ENCODE results near the gene POLR2M.

- TF ChIP-seq CTCF (IDR thresholded peaks at IDR 0.05 in 4 of 5, conservative IDR thresholded peaks at IDR 0.05 in 1 of 5), result no peak
- no peak for TF ChIP-seq POLR2A (IDR thresholded peaks at IDR 0.05)
These were observed 24.4 kb downstream of the POLR2M start for GRCh38 chr15:57730876-57731275.
